HEK293 (cell line): Measurements from ENCODE around the gene SIKE1.
A peak's percentile ranks its signal among the peaks of the same experiment; 100 is the strongest.
"Not testable (repeated sequence)": the region's sequence is repeated elsewhere in the genome, so short reads cannot be mapped to it uniquely, and the experiment has no call there.

Experiments
- CTCF ChIA-PET: fragments of 350-600 bp; formaldehyde crosslinking; extraction: SDS; loops from one replicate; lab custom pipeline; 2021; ENCODE audit warnings: antibody characterized with exemption; lab: Yijun Ruan, JAX
- POLR2A ChIA-PET: fragments of 300-600 bp; formaldehyde crosslinking; extraction: SDS; loops from one replicate; lab custom pipeline; 2020; ENCODE audit warnings: antibody characterized with exemption, inconsistent platforms; lab: Yijun Ruan, JAX
- H3K27ac ChIP-seq: fragments of 200-500 bp; sonication (Bioruptor generic); 2 replicates; pipeline ENCODE4 v1.5.1; 2014; ENCODE audit warnings: low read depth, low read length, control low read depth, inconsistent platforms; ENCODE audit errors: extremely low read depth
- H3K36me3 ChIP-seq, 2 experiments: fragments of 200-500 bp in 1 of 2; sonication (Bioruptor generic) in 1 of 2; 1 replicate in 1 of 2; 2 replicates in 1 of 2; pipeline ENCODE4 v1.5.1; 2014 to 2017; ENCODE audit warnings: inconsistent platforms in 2 of 2, low read length in 2 of 2; ENCODE audit not compliant: control insufficient read depth in 2 of 2, insufficient read depth in 1 of 2
- H3K4me1 ChIP-seq: fragments of 200-500 bp; sonication (Bioruptor generic); 2 replicates; pipeline ENCODE4 v1.5.1; 2014; ENCODE audit warnings: mild to moderate bottlenecking, low read length, inconsistent platforms; ENCODE audit not compliant: control insufficient read depth, insufficient read depth
- H3K4me3 ChIP-seq: 2 replicates; pipeline ENCODE4 v1.5.1; 2011; ENCODE audit warnings: low read depth, mild to moderate bottlenecking, control low read depth, low read length, moderate library complexity
- H3K9me3 ChIP-seq: fragments of 200-500 bp; sonication (Bioruptor generic); 2 replicates; pipeline ENCODE4 v1.5.1; 2014; ENCODE audit warnings: low read depth, low read length, inconsistent platforms; ENCODE audit not compliant: control insufficient read depth, insufficient read depth
- GLIS1 ChIP-seq: fragments of 450-650 bp; formaldehyde crosslinking; IDR thresholded peaks from 2 replicates; pipeline ENCODE4 v1.5.1; 2016; ENCODE audit warnings: missing biosample characterization, missing genetic modification characterization
- PRDM10 ChIP-seq: fragments of 450-650 bp; formaldehyde crosslinking; IDR thresholded peaks from 2 replicates; pipeline ENCODE4 v1.5.1; 2016; ENCODE audit warnings: missing biosample characterization, missing genetic modification characterization
- RBAK ChIP-seq: fragments of 450-650 bp; formaldehyde crosslinking; IDR thresholded peaks from 2 replicates; pipeline ENCODE4 v1.5.1; 2016; ENCODE audit warnings: missing biosample characterization, missing genetic modification characterization
- TCF7L2 ChIP-seq: IDR thresholded peaks from 2 replicates; pipeline ENCODE4 v1.6.1; 2011; ENCODE audit warnings: low read depth, mild to moderate bottlenecking, inconsistent platforms, low read length, moderate library complexity, borderline replicate concordance
- WT1 ChIP-seq: fragments of 450-650 bp; formaldehyde crosslinking; IDR thresholded peaks from 2 replicates; pipeline ENCODE4 v1.5.1; 2016; ENCODE audit warnings: missing biosample characterization, missing genetic modification characterization
- ZFHX2 ChIP-seq: fragments of 450-650 bp; formaldehyde crosslinking; conservative IDR thresholded peaks from 2 replicates; pipeline ENCODE4 v1.5.1; 2016; ENCODE audit warnings: missing biosample characterization, missing genetic modification characterization
- ZIC2 ChIP-seq: fragments of 450-650 bp; formaldehyde crosslinking; IDR thresholded peaks from 2 replicates; pipeline ENCODE4 v1.5.1; 2016; ENCODE audit warnings: missing biosample characterization, missing genetic modification characterization
- ZNF19 ChIP-seq: fragments of 450-650 bp; formaldehyde crosslinking; IDR thresholded peaks from 2 replicates; pipeline ENCODE4; 2016; ENCODE audit warnings: missing biosample characterization, missing genetic modification characterization, low read depth
- ZNF24 ChIP-seq: fragments of 450-650 bp; formaldehyde crosslinking; IDR thresholded peaks from 2 replicates; pipeline ENCODE4 v1.5.1; 2016; ENCODE audit warnings: missing biosample characterization, missing genetic modification characterization
- ZNF274 ChIP-seq, 2 experiments: fragments of 200-500 bp in 1 of 2; fragments of 450-650 bp in 1 of 2; sonication (Bioruptor generic) in 1 of 2; formaldehyde crosslinking in 1 of 2; IDR thresholded peaks; 2 replicates each; pipeline versions ENCODE4 v1.5.1 to v1.6.1; 2014 to 2016; ENCODE audit warnings: borderline replicate concordance in 1 of 2, inconsistent platforms in 1 of 2, low read length in 1 of 2, missing biosample characterization in 1 of 2, missing genetic modification characterization in 1 of 2
- ZNF354C ChIP-seq: fragments of 450-650 bp; formaldehyde crosslinking; IDR thresholded peaks from 2 replicates; pipeline ENCODE4 v1.5.1; 2016; ENCODE audit warnings: missing biosample characterization, missing genetic modification characterization, low read depth, borderline replicate concordance
- ZNF398 ChIP-seq: fragments of 450-650 bp; formaldehyde crosslinking; IDR thresholded peaks from 2 replicates; pipeline ENCODE4 v1.5.1; 2017; ENCODE audit warnings: missing biosample characterization, missing genetic modification characterization
- ZNF600 ChIP-seq: fragments of 450-650 bp; formaldehyde crosslinking; IDR thresholded peaks from 2 replicates; pipeline ENCODE4 v1.5.1; 2016; ENCODE audit warnings: missing biosample characterization, missing genetic modification characterization
- ZNF701 ChIP-seq: fragments of 450-650 bp; formaldehyde crosslinking; IDR thresholded peaks from 2 replicates; pipeline ENCODE4 v1.5.1; 2016; ENCODE audit warnings: missing biosample characterization, missing genetic modification characterization
- ZNF837 ChIP-seq: fragments of 450-650 bp; formaldehyde crosslinking; IDR thresholded peaks from 2 replicates; pipeline ENCODE4 v1.5.1; 2016; ENCODE audit warnings: missing biosample characterization, missing genetic modification characterization
- TF ChIP-seq, protein P1 (sequence below): IDR thresholded peaks from 2 replicates; pipeline ENCODE4 v1.6.1; 2011; ENCODE audit warnings: mild to moderate bottlenecking, low read depth, low read length, borderline replicate concordance

Gene SIKE1

DNA sequence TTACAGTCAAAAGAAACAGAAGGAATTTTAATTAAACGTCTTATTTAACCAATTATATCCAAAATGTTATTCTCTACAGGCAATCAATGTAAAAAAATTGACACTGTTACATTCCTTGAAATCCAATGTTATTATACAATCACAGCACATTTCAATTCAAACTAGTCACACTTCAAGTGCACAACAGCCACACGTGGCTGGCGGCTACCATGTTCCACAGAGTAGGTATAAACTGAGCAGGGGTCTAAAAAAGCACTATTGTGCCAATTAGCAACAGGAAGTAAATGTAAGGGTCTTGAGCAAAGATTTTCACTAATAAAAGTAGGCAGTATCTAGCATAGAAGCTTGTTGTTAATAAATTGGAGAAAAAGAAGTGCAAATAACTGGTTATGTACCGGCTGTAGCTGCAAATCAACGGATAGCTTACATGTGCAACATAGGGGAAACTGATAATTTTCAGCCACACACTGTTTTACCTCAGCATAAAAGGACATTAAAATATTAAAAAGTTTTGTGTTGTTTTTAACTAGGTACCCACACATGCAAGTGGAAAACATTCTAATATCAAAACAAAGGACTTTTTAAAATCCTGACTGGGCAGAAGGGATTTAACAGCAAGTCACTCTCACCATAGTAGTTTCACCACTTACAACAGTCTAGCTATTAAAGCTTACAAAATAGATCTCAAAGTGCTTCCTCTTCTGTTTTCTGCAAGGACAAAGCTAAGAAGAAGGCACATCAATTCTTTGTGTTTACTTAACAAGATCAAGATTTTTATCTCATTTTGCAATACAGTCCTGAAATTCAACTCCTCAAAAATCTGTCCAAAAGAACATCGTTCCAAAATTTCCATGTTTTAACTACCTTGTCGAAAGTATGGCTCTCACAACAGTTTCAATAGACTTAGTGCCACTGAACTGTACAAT is 25.2 kb downstream of the SIKE1 start:
- peaks cover 9% of the 10 kb centered on the region for H3K4me1 ChIP-seq
- H3K27ac ChIP-seq, result no peak overlapping the region
- H3K4me3 ChIP-seq, result peak overlapping the region; percentile 97; the same call in 1 of the 2 replicates
- TF ChIP-seq GLIS1, result peak; percentile 40; the same call in 1 of the 2 replicates
- peak; percentile 55 for TF ChIP-seq PRDM10 (tag by site-specific recombination)
- TF ChIP-seq WT1 (tag by site-specific recombination), result no peak
- CTCF ChIA-PET, result no interaction called here
- peaks cover 0 to 15% of the 10 kb centered on the region in 2 experiments; a peak in 1 of 3 replicates for H3K36me3 ChIP-seq
- POLR2A ChIA-PET, result interaction anchor here (0.7 kb wide), 1 partner anchor 25 kb away, joined by 3 read pairs; the partner anchor contains the start of gene SIKE1
- no peaks in the 10 kb centered on the region for H3K9me3 ChIP-seq

DNA sequence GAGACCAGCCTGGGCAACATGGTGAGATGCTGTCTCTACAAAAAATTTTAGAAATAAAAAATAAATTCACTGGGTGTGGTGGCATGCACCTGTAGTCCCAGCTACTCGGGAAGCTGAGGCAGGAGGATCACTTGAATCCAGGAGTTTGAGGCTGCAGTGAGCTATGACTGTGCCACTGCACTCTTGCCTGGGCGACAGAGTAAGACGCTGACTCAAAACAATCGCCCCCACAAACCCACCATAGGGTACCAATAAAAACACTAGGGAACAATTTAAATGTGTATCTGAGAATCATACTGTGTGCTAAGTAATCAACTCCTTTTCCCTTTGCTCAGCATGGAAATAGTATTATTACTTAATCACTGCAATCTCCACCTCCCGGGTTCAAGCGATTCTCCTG is 26.8 kb downstream of the SIKE1 start:
- H3K4me3 ChIP-seq, H3K9me3 ChIP-seq, H3K4me1 ChIP-seq, CTCF ChIA-PET, H3K27ac ChIP-seq: not testable (repeated sequence)
- 0 out of 2 replicates have a peak, but pooled peaks have one; percentile 14 for TF ChIP-seq ZFHX2
- peak; percentile 41 for TF ChIP-seq ZIC2
- H3K36me3 ChIP-seq, result peaks cover 12 to 31% of the 10 kb centered on the region in 2 experiments; a peak in 2 of 3 replicates
- POLR2A ChIA-PET, result interaction anchor here (0.9 kb wide), 1 partner anchor 27 kb away, joined by 4 read pairs; the partner anchor contains the start of gene SIKE1

GRCh38 chr1:114753143-114753542 is 27.3 kb downstream of the SIKE1 start:
- Histone ChIP-seq H3K4me1 (peaks cover 9% of the 10 kb centered on the region), H3K9me3 (no peaks in the 10 kb centered on the region), H3K36me3 (peaks cover 17 to 36% of the 10 kb centered on the region in 2 experiments; a peak in 2 of 3 replicates), H3K4me3 (no peak overlapping the region), H3K27ac (no peak overlapping the region)
- ChIA-PET POLR2A (interaction anchor here (0.9 kb wide), 1 partner anchor 28 kb away, joined by 4 read pairs; the partner anchor contains the start of gene SIKE1), CTCF (no interaction called here)
- TF ChIP-seq ZNF701 (tag by site-specific recombination), result no peak
- no peak for TF ChIP-seq ZNF19 (tag by site-specific recombination)
- TF ChIP-seq, protein P1, sequence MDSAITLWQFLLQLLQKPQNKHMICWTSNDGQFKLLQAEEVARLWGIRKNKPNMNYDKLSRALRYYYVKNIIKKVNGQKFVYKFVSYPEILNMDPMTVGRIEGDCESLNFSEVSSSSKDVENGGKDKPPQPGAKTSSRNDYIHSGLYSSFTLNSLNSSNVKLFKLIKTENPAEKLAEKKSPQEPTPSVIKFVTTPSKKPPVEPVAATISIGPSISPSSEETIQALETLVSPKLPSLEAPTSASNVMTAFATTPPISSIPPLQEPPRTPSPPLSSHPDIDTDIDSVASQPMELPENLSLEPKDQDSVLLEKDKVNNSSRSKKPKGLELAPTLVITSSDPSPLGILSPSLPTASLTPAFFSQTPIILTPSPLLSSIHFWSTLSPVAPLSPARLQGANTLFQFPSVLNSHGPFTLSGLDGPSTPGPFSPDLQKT, result no peak
- no peak for TF ChIP-seq ZNF24
- no peak for TF ChIP-seq ZNF354C
- TF ChIP-seq ZNF274 (IDR thresholded peaks at IDR 0.05; ENCODE audit: low read length), result no peak
- no peak for TF ChIP-seq ZNF274 (tag by site-specific recombination; IDR thresholded peaks at IDR 0.05; ENCODE audit: borderline replicate concordance)
- no peak for TF ChIP-seq ZNF398
- TF ChIP-seq RBAK (tag by site-specific recombination), result no peak
- TF ChIP-seq TCF7L2, result no peak
- no peak for TF ChIP-seq ZNF837 (tag by site-specific recombination)
- no peak for TF ChIP-seq ZNF600 (tag by site-specific recombination)
